K562 (cell line): ENCODE measurements around the gene MON2. TPM values are rescaled to one million over a fixed set of nuclear protein-coding genes. Genes with fewer than 3 reads are reported as not detected.

Experiments
- ATAC-seq: fragments of 200-7000 bp; cut with Tn5 transposase; 3 replicates; pipeline ENCODE4 v1.9.1; 2020; ENCODE audit warnings: moderate library complexity
- BruUV-seq: library from RNA; stranded (reverse); fragments of 400-500 nt; replicated peaks from 2 replicates; lab custom pipeline; 2021; lab: Mats Ljungman, UMichigan
- CTCF ChIA-PET: fragments of 300-600 bp; formaldehyde crosslinking; extraction: SDS; loops from one replicate; lab custom pipeline; 2021; ENCODE audit warnings: low intra/inter-chr PET ratio; lab: Yijun Ruan, JAX
- POLR2A ChIA-PET: fragments of 300-600, 350-650 bp; sonication (Branson Sonifier 250); formaldehyde crosslinking; extraction: SDS; loops from one replicate; lab custom pipeline; 2021; ENCODE audit warnings: antibody characterized with exemption, inconsistent platforms; lab: Yijun Ruan, JAX
- DNase-seq, 4 experiments: peaks; one replicate each; pipeline versions ENCODE4 v3.0.0 to v3.0.0-alpha.2; 2011 to 2018; ENCODE audit warnings: low spot score in 3 of 4, mixed read lengths in 3 of 4; ENCODE audit errors: extremely low read depth in 1 of 4
- FAIRE-seq: peaks from 2 replicates; lab custom pipeline; 2011; peaks lifted over from hg19 to GRCh38; lab: Jason Lieb, UNC
- H2AFZ ChIP-seq: 2 replicates; pipeline ENCODE4 v1.6.0; 2011; ENCODE audit warnings: low read depth, low read length, control low read depth, inconsistent platforms
- H3K27ac ChIP-seq: fragments of 200-600 bp; 3 replicates; pipeline ENCODE4 v1.8.0; 2011; ENCODE audit warnings: low read depth, mild to moderate bottlenecking, control low read depth, inconsistent platforms, low read length, moderate library complexity, mixed read lengths; ENCODE audit errors: extremely low read depth
- H3K27me3 ChIP-seq, 2 experiments: fragments of 300-600 bp in 1 of 2; 2 replicates in 1 of 2; 3 replicates in 1 of 2; pipeline versions ENCODE4 v1.6.0 to v1.8.0; 2011; ENCODE audit warnings: inconsistent platforms in 2 of 2, low read length in 2 of 2, mild to moderate bottlenecking in 1 of 2, mixed read lengths in 1 of 2, moderate library complexity in 1 of 2; ENCODE audit not compliant: control insufficient read depth in 2 of 2, insufficient read depth in 2 of 2
- H3K36me3 ChIP-seq: fragments of 300-600 bp; 3 replicates; pipeline ENCODE4 v1.8.0; 2011; ENCODE audit warnings: mild to moderate bottlenecking, low read length, inconsistent platforms; ENCODE audit not compliant: control insufficient read depth, insufficient read depth
- H3K4me1 ChIP-seq, 2 experiments: fragments of 200-600 bp in 1 of 2; replicated peaks in 1 of 2; 2 replicates in 1 of 2; 3 replicates in 1 of 2; pipeline versions ENCODE4 v1.5.1 to v1.8.0; 2011; ENCODE audit warnings: inconsistent platforms in 2 of 2, low read length in 2 of 2, mild to moderate bottlenecking in 1 of 2, mixed read lengths in 1 of 2, moderate library complexity in 1 of 2; ENCODE audit not compliant: control insufficient read depth in 2 of 2, insufficient read depth in 2 of 2
- H3K4me2 ChIP-seq: 2 replicates; pipeline ENCODE4 v1.6.1; 2011; ENCODE audit warnings: low read length, control low read depth, inconsistent platforms, mixed read lengths; ENCODE audit not compliant: insufficient read depth
- H3K4me3 ChIP-seq: fragments of 200-600 bp; sonication (generic), shearing (Covaris generic); 2 replicates; pipeline ENCODE4 v1.5.1; 2016; ENCODE audit warnings: control low read depth, inconsistent platforms
- H3K79me2 ChIP-seq: fragments of 200-600 bp; 3 replicates; pipeline ENCODE4 v1.8.0; 2011; ENCODE audit warnings: low read length, inconsistent platforms; ENCODE audit not compliant: control insufficient read depth, insufficient read depth
- H3K9ac ChIP-seq, 2 experiments: 2 replicates each; pipeline versions ENCODE4 v1.6.0 to v1.6.1; 2011; ENCODE audit warnings: low read depth in 2 of 2, low read length in 2 of 2, control low read depth in 1 of 2, inconsistent platforms in 1 of 2, mild to moderate bottlenecking in 1 of 2, mixed read lengths in 1 of 2; ENCODE audit not compliant: insufficient read depth in 1 of 2
- H3K9me1 ChIP-seq: one replicate; pipeline ENCODE4 v1.6.0; 2011; ENCODE audit warnings: inconsistent platforms, mild to moderate bottlenecking, low read length, moderate library complexity; ENCODE audit not compliant: control insufficient read depth, insufficient read depth
- H3K9me3 ChIP-seq: replicated peaks from 2 replicates; pipeline ENCODE4 v1.5.1; 2011; ENCODE audit warnings: low read depth, low read length, inconsistent platforms; ENCODE audit not compliant: control insufficient read depth, insufficient read depth
- H4K20me1 ChIP-seq: replicated peaks from 2 replicates; pipeline ENCODE4 v1.6.1; 2011; ENCODE audit warnings: low read length, inconsistent platforms, mixed read lengths; ENCODE audit not compliant: control insufficient read depth, insufficient read depth
- CHD2 ChIP-seq: IDR thresholded peaks from 2 replicates; pipeline ENCODE4 v1.6.1; 2011; ENCODE audit warnings: low read depth, low read length
- HSF4 ChIP-seq: fragments of 250-450 bp; sonication (Bioruptor Pico); IDR thresholded peaks from 2 replicates; pipeline ENCODE4 v2.1.2; 2022; ENCODE audit warnings: mild to moderate bottlenecking, moderate library complexity, borderline replicate concordance
- MCM5 ChIP-seq: fragments of 450-650 bp; IDR thresholded peaks from 2 replicates; pipeline ENCODE4 v1.6.1; 2016; ENCODE audit warnings: low read depth
- ZNF232 ChIP-seq: sonication (generic); formaldehyde crosslinking; IDR thresholded peaks from 2 replicates; pipeline ENCODE4 v1.8.0; 2022; ENCODE audit warnings: mild to moderate bottlenecking, missing genetic modification reagents
- ZNF589 ChIP-seq: fragments of 200-800 bp; sonication (Bioruptor generic); IDR thresholded peaks from 2 replicates; pipeline ENCODE4 v1.6.1; 2016; ENCODE audit warnings: low read depth, missing genetic modification characterization, missing compliant biosample characterization
- ZNF740 ChIP-seq, 3 experiments: fragments of 200-800 bp in 1 of 3; sonication (Bioruptor generic) in 1 of 3; sonication (generic) in 1 of 3; formaldehyde crosslinking in 1 of 3; IDR thresholded peaks; 2 replicates each; pipeline versions ENCODE4 v1.6.1 to v1.8.0; 2016 to 2022; ENCODE audit warnings: mild to moderate bottlenecking in 2 of 3, missing compliant biosample characterization in 2 of 3, missing genetic modification characterization in 2 of 3, missing genetic modification reagents in 1 of 3
- WGBS: fragments of 100-300 bp; shearing (Covaris generic); methylation state at CpG from one replicate; pipeline ENCODE4 v1.1.6; 2016; ENCODE audit warnings: low coverage, mixed read lengths; ENCODE audit not compliant: insufficient coverage; ENCODE audit errors: missing lambda C conversion rate; 5-methylcytosine and 5-hydroxymethylcytosine counted together
- in situ Hi-C: fragments of 300-500 bp; cut with MboI; formaldehyde crosslinking; loops from 4 replicates; pipeline ENCODE4 v1.15.0; 2018; ENCODE audit warnings: inconsistent platforms, mixed read lengths
- intact Hi-C: fragments of 100-400 bp; cut with micrococcal nuclease; formaldehyde crosslinking; loops from 2 replicates; pipeline ENCODE4 v1.14.2; 2022
- polyA plus RNA-seq, 8 experiments: library from polyadenylated mRNA; depleted of rRNA in 4 of 8; stranded (reverse) in 5 of 8; unstranded in 3 of 8; fragments of >200 nt; fragmentation: Nextera tagmentation in 2 of 8; fragmentation: Illumina TruSeq in 1 of 8; extraction: Ambion mirVana in 2 of 8; extraction: Trizol in 1 of 8; gene quantifications; 2 replicates each; pipeline versions ENCODE4 v1.2.1 to v1.2.3, GENCODE V29; 2011 to 2014; ENCODE audit warnings: inconsistent platforms in 1 of 8, missing spikeins in 1 of 8
- total RNA-seq, 7 experiments: library from RNA; depleted of rRNA in 6 of 7; stranded (reverse); fragments of >200 nt in 6 of 7; fragmentation: Illumina TruSeq in 2 of 7; extraction: Trizol in 2 of 7; gene quantifications; 2 replicates each; pipeline versions ENCODE4 v1.2.1 to v1.2.3, GENCODE V29; 2011 to 2021; ENCODE audit warnings: low replicate concordance in 1 of 7

Gene MON2
- total and polyA plus RNA-seq, 9 of the 15 experiments (the other 6 are each of a cell fraction or from before 2014, with no cell fraction given), result 3.6 to 31.6 (median 16.8) TPM

- POLR2A ChIA-PET, result interaction anchor here (0.6 to 2.5 kb wide), 5 partner anchors 8 to 1799 kb away, joined by 3 to 9 read pairs (median 5); no protein-coding TSS in a partner anchor
- peak overlapping the region in 1 of 2 experiments; percentile 98; a peak in 2 of 4 replicates for H3K9ac ChIP-seq
These were observed 135.1 kb downstream of the MON2 start for GRCh38 chr12:62601765-62602164.

More at GRCh38 chr12:62601765-62602164, 135.1 kb downstream of the MON2 start:
- in situ Hi-C loops (no loop called here), intact Hi-C loops (loop anchor here (1.0 to 10.0 kb wide), 3 partner anchors 135 to 337 kb away; partner anchors contain the start of genes MON2 and USP15)
- TF ChIP-seq ZNF589, result 0 out of 2 replicates have a peak, but pooled peaks have one; percentile 6
- no peak for TF ChIP-seq CHD2
- TF ChIP-seq ZNF232, result no peak
- TF ChIP-seq HSF4, result no peak
- TF ChIP-seq ZNF740 (CRISPR knock-in tag; IDR thresholded peaks at IDR 0.05), result no peak
- 0 out of 4 replicates have a peak, but pooled peaks of 1 of the 2 experiments have one; percentile 1 for TF ChIP-seq ZNF740 (tag; IDR thresholded peaks at IDR 0.05)
- TF ChIP-seq MCM5, result no peak
- Histone ChIP-seq H3K36me3 (peaks cover 2% of the 10 kb centered on the region; the same call in 1 of the 3 replicates), H3K4me1 (peaks cover 17% of the 10 kb centered on the region in 2 experiments; a peak in 4 of 5 replicates), H2AFZ (peak overlapping the region; percentile 98), H3K9me3 (no peaks in the 10 kb centered on the region), H3K27me3 (no peaks in the 10 kb centered on the region), H3K27ac (peak overlapping the region; percentile 100), H3K4me3 (peak overlapping the region; percentile 73; the same call in 1 of the 2 replicates), H3K9me1 (no peaks in the 10 kb centered on the region), H3K4me2 (peak overlapping the region; percentile 86), H3K79me2 (peaks cover 33% of the 10 kb centered on the region), H4K20me1 (no peaks in the 10 kb centered on the region)
- FAIRE-seq (no peak), ATAC-seq (no peak), DNase-seq (peak in 1 of 4 experiments; percentile 18)
- CTCF ChIA-PET, result no interaction called here
- WGBS, result 33% methylated on average over 2 of the region's 2 CpGs
- BruUV-seq, result no TSS peak
